AG08395 (cell line): ENCODE results near the gene C22orf31.

Experiments
- DNase-seq: peaks from one replicate; pipeline ENCODE4 v3.0.0; 2012; ENCODE audit warnings: mixed read lengths, low spot score

The C22orf31 gene

GRCh38 chr22:29029202-29030000, 32.2 kb downstream of the C22orf31 start:
- no peak for DNase-seq

- no peak for DNase-seq
These were observed 33.2 kb downstream of the C22orf31 start for GRCh38 chr22:29028468-29028867.

- DNase-seq, result no peak
These were observed 35.1 kb downstream of the C22orf31 start for GRCh38 chr22:29026579-29026978.

GRCh38 chr22:29023172-29023796, 38.3 kb downstream of the C22orf31 start:
- no peak for DNase-seq

- no peak for DNase-seq
These were observed 39.4 kb downstream of the C22orf31 start for GRCh38 chr22:29022101-29022817.

GRCh38 chr22:29018293-29019189, 43.1 kb downstream of the C22orf31 start:
- DNase-seq, result no peak

GRCh38 chr22:29016067-29016938, 45.3 kb downstream of the C22orf31 start:
- DNase-seq, result no peak

- DNase-seq, result no peak
These were observed 46.9 kb downstream of the C22orf31 start for GRCh38 chr22:29014773-29015172.

- no peak for DNase-seq
These were observed 47.3 kb downstream of the C22orf31 start for GRCh38 chr22:29014293-29014692.

GRCh38 chr22:29012952-29013351, 48.7 kb downstream of the C22orf31 start:
- no peak for DNase-seq

- no peak for DNase-seq
These were observed 49.6 kb downstream of the C22orf31 start for GRCh38 chr22:29012101-29012433.

GRCh38 chr22:29011240-29012100, 50.2 kb downstream of the C22orf31 start:
- DNase-seq, result no peak

- DNase-seq, result no peak
These were observed 52.5 kb downstream of the C22orf31 start for GRCh38 chr22:29009148-29009547.
